SH-SY5Y (cell line): ENCODE results near the gene GNE.

Experiments
- GATA2 ChIP-seq: IDR thresholded peaks from 2 replicates; pipeline ENCODE4 v1.6.1; 2011; ENCODE audit warnings: mild to moderate bottlenecking, low read depth, low read length
- GATA3 ChIP-seq: IDR thresholded peaks from 2 replicates; pipeline ENCODE4 v1.6.1; 2011; ENCODE audit warnings: low read depth, mild to moderate bottlenecking, low read length, moderate library complexity

DNA sequence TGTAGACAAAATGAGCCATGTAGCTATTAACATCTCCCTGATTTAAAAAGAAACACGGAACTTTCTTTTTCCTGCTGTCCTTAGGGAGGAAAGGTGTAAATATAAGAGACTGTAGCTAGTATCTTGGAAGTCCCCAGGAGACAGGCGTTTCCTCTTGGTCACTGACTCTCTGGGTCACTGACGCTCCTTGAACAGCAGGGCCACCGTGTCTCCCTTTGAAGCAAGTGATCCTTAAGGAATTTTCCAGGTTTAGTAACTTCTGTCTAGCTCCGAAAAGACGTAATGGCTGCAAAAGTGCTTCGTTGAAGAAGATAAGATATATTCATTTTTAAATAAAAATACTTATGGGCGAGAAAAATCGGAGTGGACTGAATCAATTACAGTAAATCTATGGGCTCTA is 68.3 kb downstream of the GNE start:
- no peak for TF ChIP-seq GATA3
- TF ChIP-seq GATA2: no peak
